Measurements from ENCODE around the gene GPRC5D.

Gene GPRC5D

DNA sequence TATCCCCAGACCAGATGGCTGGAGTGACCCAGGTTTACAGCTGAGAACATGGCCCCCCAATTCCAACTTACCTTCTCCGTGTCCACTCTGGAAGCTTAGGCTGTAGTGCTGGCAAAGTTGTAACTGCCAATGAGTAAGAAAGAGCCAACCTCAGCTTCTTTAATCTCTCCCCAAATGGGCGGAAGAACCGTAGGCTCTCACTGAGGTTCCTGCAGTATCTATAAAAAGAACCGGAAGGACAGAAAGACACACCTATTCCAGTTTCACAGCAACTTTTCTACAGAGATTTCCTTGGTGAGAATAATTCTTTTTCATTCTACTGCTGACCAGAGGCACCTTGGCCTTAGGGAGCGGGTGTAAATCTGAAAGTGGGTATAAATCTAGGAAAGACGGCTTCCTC, at the start of gene GPRC5D:
GPRC5D (minus strand) TSS at position 135 of the 400 bp plus-strand sequence. CDS start 1,786 bp downstream, outside the sequence.
- no peak for DNase-seq (ENCODE audit: low spot score)

DNA sequence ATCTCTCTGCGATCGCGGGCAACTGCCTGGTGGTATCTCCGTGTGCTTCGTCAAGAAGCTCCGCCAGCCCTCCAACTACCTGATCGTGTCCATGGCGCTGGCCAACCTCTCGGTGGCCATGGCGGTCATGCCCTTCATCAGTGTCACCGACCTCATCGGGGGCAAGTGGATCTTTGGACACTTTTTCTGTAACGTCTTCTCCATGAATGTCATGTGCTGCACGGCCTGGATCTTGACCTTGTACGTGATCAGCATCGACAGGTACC, 49.7 kb upstream of the GPRC5D start:
- DNase-seq (ENCODE audit: low spot score), result no peak

DNA sequence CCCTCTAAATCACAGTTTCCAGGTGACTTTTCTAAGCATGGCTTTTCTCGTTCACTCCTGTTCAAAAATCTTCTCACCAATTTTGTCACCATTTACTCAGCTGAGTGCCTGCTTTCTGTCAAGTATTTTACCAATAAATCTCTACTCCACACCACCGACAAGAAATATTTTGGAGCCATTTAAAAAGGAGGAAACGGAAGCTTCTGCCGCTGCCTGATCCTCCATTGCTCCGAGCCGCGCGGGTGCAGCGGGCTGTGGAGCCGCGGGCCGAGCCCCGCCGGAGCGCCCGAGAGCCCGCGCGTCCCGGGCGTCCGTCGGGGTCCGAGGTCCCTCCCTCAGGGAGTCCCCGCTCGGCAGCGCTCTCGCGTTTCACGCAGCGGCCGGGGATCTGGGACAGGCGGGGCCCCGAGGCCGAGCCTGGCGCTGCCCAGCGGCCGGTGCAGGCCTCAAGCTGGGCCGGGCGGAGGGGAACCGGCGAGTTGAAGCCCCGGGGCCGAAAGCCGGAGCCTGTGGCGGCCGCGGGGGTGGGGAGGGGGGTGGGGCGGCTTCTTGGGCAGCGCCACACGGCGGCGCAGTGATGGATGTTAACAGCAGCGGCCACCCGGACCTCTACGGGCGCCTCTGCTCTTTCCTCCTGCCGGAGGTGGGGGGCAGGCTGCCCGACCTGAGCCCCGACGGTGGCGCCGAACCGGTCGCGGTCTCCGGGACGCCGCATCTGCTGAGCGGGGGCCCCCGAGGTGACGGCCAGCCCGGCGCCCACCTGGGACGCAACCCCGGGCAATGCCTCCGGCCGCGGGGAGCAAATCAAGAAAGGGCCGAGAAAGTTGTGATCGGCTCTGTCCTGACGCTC, 49.2 kb upstream of the GPRC5D start:
- peak; percentile 77 for DNase-seq (ENCODE audit: low spot score)

DNA sequence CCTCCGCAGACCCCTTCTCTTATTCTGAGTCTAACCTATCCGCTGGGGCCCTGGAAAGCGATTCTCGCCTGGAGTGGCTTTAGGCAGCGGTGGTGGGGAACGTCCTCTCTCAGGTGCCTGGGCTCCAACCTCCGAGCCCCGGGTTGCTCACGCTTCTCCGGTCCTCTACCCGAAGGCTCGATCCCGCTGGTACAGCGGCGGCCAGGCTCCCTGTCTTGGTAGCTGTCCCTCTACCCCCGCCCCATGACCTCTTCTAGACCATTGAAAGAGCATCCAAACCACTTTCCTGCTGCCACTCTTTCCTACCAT, 48.6 kb upstream of the GPRC5D start:
- peak; percentile 30 for DNase-seq (ENCODE audit: low spot score)

DNA sequence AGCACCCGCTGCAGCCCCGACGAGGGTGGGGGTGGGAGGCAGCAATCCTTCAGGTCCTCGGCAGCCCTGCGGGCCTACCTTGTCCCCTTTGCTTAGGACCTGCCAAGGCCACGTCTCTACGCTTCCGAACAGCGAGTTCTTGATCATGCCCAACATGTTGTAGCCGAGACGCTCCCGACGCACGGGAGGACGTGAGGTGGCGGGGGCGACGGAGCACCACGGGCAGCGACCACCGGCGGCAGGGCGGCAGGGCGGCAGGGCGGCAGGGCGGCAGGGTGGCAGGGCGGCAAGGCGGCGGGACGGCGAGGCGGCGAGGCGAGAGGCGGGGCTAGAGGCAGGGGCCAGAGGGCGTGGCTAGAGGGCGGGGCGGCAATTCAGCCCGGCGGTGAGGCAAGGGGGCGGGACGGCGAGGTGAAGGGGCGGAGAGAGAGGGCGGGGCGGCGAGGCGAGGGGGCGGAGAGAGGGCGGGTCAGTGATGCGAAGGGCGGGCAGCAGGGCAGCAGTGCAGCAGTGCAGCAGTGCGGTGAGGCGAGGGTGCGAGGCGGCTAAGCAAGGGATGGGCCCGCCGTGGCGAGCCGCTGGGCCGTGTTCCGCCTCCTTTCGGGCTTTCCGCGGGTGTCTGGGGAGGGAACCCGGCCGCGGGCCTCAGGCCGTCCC, 48.1 kb upstream of the GPRC5D start, which contains the start of gene HEBP1:
HEBP1 (minus strand) TSS at position 307 of the 657 bp plus-strand sequence; CDS start at position 156, 151 bp downstream.
- peak; percentile 94 for DNase-seq (ENCODE audit: low spot score)

DNA sequence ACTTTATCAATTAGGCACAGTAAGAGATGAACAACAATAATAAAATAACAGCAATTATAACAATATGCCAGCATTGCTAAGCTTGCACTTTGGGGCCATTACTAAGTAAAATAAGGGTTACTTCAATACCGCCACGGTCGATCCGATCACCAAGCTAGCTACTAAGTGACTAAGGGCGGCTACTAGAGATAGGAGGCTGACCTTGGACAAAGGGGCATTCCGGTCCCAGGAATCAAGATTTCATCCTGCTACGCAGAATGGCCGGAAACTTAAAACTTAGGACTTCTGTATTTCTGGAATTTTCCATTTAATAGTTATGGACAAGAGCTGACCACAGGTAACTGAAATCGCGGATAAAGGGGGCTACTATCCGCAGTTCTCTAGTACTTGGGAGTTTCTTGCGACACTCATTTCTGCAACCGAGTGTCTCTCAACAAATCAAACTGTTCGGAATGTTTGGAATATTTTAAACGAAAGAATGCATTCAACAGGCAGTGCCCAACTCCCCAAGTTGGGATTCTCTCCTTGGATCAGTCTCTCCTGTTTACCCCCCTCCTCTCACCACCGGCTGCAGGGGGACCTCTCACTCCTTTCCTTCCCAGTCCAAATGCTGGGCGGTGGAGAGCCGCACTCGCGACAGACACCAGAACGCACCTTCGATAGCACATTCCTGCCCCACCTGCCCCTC, 47.4 kb upstream of the GPRC5D start:
- DNase-seq (ENCODE audit: low spot score), result peak; percentile 47

DNA sequence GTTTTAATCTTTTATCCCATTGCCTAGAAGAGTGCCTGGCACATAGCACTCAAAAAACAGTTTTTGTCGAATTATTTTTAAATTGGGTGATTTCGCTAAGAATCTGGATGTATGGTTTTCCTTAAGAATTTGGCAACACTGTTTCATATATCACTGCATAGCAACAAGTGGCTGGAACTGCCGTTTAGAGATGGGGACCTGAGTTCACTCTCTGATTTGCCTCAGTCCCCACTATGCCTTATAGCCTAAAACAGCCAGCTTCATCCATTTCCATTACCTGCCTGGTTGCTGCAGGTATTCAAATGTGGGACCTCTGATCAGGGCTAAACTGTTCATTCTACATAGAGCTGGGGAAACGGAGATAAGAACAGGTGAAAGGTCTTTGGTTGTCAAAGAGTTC, 46.3 kb upstream of the GPRC5D start:
- no peak for DNase-seq (ENCODE audit: low spot score)

DNA sequence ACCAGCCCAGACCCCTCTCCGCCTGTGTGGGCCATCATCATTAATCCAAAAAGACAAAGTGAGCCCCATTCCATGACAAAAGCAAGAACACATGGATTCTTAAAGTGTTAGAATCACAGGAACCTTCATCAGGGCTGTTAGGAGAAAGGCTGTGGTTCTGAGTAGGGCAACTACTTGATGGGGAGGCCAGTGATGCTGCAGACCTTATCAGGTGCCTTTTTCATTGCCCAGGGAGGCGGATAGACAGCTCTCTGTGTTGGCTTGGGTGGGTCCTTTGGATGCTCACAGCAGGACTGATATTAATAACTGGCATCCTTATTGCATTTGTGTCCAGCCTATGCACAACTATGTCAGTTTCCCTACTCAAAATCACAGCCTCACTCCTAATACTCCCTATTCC, 45.8 kb upstream of the GPRC5D start:
- DNase-seq (ENCODE audit: low spot score), result no peak

DNA sequence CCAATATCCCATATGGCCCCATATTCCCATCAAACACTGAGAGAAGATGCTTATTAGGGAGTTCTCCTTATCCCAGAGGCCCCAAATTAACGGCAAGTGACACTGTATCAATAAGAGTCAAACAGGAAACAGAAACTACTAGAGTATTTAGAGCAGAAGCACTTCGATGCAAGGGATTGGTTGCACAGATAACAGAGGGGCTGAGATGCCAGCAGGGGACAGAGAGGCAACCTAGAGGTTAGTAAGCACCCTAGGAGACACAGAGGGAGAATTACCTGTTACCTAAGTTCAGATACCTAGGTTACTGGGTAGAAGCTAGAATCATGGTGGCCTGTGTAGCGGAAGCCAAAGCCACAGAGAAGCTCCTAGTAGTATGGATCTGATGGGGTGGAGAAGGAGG, 45.2 kb upstream of the GPRC5D start:
- DNase-seq (ENCODE audit: low spot score), result no peak

DNA sequence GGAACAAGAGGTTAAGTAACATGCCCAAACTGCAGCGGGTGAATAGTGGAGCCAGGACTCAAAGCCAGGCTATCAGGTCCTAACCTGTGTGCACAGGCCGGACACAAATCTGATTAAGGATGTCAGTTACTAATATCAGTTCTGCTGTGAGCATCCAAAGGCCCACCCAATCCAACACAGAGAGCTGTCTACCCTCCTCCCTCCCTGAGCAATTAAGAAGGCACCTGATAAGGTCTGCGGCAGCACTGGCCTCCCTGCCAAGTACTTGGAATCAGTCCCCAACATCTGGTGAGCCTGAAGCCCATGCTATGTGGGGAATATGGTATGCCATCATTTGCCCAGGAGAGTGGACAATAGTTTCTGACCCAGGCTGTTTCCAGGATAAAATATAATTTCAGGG, 44.2 kb upstream of the GPRC5D start:
- no peak for DNase-seq (ENCODE audit: low spot score)

DNA sequence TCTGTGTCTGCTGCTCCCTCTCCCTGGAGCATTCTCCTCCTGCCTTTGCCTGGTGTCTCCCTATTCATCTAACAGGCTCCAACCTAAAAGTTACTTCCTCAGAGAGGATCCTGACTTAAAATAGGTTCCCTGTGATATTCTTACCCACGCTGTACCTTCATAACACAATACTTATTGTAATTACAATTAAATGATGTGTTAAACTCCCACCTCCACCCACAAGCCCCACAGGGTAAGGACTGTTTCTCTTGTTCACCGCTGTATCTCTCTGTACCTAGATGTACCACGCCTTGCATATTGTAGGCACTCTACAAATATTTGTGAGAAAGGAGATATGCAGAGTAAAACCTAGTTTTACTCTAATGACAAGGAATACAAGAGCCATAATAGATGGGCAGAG, 43.1 kb upstream of the GPRC5D start:
- DNase-seq (ENCODE audit: low spot score), result no peak

DNA sequence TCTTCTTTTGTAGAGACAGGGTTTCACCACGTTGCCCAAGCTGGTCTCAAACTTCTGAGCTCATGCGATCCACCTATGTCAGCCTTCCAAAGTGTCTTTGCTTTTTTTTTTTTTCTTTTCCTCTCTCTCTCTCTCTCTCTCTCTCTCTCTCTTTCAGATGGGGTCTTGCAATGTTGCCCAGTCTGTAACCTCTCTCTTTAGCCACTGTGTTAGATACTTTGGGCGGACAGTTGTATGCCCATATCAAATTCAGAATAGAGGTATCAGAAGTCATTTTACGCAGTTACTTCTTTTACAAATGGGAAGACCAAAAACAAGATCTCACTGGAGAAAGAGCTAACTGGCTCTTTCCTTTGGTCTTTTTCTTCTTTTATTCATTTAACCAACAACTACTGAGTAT, 41.4 kb upstream of the GPRC5D start:
- no peak for DNase-seq (ENCODE audit: low spot score)

DNA sequence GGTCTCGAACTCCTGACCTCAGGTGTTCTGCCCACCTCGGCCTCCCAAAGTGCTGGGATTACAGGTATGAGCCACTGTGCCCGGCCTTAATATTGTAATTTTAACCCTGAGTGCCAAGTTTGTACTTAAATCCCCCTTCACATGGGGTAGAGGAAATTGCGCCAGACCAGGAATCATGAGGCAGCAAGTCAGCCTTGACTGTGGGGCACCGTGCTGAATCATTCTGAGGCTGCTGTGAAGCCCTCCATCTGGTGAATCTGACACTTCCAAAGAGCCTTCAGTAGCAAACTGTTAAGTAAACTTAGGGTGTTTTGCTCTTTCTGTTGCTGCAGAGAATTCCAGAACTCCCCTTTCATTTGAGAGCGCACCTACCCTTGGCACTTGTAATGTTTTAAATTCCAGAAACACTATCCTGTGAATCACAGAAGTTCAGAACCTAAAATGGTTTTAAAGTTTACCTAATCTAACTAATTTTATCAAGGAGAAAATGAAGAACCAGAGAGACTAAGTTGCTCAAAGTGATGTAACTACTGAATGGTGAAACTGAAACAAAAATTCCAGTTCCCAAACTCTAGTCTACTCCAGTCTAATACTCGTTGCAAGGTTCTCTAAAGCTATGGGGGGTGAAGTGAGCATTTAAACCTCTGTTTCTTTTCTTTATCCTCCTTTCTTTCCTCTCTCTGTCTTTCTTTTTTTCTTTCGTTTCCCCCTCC, 40.6 kb upstream of the GPRC5D start:
- DNase-seq (ENCODE audit: low spot score), result peak; percentile 54

DNA sequence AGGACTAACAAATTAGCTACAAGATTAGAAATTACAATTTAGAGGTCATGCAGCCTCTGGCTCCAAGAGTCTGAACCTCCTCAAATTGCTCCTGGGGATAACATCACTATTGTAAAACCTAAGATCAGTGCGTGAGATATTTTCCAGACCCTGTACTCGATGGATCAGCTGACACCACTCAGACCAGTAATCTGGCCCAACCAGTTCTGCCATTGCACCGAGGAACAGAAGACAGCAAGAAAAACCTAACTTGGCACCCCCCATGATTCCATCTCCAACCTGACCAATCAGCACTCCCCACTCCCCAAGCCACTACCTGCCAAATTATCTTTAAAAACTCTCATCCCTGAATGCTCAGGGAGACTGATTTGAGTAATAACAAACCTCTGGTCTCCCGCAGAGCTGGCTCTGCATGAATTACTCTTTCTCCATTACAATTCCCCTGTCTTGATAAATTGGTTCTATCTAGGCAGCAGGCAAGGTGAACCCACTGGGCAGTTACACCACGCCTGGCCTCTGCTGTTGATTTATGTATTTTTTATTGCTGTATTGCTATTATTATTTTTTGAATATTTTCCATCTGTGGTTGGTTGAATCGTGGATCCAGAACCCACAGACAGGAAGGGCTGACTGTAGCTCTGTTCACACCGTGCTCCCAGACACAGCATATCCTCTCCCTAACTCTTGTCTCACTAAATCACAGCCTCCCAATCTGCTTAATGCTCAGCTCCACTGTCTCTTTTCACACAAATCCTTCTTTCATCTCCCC, 38.9 kb upstream of the GPRC5D start:
- no peak for DNase-seq (ENCODE audit: low spot score)

DNA sequence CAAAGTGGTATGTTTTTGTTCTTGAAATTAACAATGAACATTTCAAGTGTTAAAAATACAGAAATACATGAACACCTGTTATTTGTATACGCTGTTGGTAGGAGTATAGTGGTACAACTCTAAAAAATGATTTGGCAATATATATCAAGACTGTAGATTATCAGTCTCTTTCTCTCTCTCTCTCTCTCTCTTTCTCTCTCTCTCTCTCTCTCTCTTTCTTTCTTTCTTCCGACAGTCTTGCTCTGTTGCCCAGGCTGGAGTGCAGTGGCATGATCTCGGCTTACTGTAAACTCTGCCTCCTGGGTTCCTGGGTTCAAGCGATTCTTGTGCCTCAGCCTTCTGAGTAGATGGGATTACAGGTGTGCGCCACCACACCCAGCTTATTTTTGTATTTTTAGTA, 35.5 kb upstream of the GPRC5D start:
- no peak for DNase-seq (ENCODE audit: low spot score)

DNA sequence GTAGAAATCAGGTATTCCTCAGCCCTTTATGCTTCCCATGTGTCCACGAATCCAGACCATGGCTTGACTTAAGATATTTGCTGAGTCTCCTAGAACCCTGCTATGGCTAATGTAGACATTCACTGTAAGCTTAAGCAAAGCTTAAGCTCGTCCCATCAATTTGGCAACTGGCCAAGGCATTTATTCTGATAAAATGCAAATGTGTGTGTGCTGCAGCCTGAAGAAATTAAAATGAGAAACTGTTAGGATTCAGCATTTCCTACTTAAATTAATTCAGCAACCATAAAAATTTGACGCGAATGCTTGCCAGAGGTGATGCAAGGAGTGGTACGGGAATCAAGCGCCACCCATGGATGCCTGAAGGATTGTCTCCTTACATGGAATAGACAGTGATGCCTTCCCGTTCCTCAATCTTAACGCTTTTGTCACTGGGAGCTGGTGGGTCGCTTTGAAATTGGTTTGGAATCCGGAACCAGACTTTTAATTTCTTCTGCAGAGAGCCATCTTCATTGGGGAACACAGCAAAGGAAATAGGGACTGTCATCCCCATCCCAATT, 34.9 kb upstream of the GPRC5D start:
- no peak for DNase-seq (ENCODE audit: low spot score)

DNA sequence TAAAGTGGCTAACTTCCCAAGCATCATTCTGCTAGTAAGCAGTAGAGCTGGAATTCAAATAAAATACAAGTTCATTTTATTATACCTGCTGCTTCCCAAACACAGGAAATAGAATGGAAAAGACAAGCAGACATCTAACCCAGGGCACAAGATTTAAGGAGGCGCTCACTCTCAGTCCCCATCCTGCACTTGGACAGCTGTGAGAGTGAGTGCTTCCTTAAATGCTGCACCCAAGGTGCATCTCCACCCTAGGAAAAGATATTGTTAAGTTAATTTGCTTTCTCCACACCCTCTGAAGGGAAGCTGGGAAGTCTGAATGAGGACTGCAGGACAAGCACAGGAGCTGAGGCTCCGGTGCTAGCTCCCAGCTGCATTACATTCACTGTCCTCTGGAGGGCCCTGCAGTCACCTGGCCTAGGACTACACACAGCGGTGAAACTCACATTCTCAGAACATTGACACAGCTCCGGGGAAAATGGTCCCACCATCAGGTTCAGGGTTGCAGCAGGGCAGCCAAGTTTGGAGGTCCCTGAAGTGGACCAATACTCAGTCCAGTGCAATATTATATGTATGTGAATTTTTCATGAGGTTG, 33.9 kb upstream of the GPRC5D start:
- no peak for DNase-seq (ENCODE audit: low spot score)

DNA sequence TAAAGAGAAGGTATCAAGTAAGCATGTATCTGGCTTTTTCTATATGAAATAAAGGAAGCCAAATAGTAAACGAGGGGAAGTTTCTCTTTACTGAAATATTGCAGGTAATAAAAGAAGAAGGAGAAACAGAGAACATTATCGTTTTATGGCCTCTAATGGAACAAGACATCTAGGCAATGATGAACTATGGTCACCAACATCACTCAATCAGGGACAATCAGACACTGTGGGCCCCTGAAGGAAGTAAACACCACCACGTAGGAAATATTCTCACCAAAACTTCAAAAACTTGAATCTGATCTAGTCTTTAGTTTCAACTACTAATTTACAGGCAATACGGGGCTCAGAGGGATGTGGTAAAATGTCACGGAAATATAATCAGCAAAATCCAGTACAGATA, 32.2 kb upstream of the GPRC5D start:
- no peak for DNase-seq (ENCODE audit: low spot score)

DNA sequence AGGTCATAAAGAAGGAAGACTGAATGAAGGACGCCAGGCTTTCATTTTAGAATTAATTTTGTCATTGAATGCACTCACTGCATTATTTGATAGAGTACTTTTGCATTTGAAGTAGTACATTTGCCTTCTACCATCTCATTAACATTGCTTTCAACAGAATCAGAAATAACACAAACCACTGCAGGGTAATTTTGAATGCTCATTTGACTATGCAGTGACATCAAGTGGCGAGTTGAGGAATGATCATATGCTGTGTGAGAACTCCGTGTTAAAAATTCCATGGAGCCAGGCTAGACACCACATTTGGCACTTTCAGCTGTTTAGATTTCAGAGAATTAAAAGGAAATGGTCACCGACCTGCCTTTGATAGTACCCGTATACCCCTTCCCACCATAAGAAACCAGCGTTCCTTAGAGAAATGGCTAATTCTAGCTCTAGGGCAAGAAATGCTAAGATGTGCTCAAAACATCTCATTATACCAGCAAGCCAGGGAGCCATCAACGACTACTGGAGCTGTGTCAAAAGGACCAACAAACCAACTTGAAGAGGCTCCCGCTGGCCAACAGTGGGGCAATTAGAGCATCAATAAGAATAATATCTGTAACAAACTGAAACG, 31.6 kb upstream of the GPRC5D start:
- peak; percentile 24 for DNase-seq (ENCODE audit: low spot score)

DNA sequence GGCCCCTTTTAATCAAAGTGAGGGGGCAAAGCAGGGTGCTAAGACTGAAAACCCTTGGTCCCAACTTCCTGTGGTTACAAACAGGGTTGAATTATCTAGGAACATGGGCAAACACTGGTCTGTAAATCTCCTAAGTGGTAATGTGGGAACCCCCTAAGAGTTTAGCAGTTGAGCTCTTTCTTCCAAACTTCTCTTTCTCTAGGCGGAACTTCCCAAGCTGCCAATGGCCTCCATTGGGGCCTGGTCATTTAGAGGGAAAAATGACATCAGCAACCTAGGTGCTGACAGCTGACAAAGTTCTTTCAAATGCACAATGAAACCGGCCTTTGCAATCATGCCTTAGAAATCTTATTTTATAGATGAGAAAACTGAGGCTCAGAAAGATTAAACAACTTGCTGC, 30.4 kb upstream of the GPRC5D start:
- DNase-seq (ENCODE audit: low spot score), result no peak
